Fibroblast of skin of scalp (primary cell): ENCODE data around the gene CLPTM1L.
"Not testable (repeated sequence)": the region's sequence is repeated elsewhere in the genome, so short reads cannot be mapped to it uniquely, and the experiment has no call there.

Source experiments
- DNase-seq: peaks from one replicate; pipeline ENCODE4 v3.0.0-alpha.2; 2013

Gene CLPTM1L

GRCh38 chr5:1380011-1380817 lies 35.3 kb upstream of the CLPTM1L start:
- peak; percentile 9 for DNase-seq

GRCh38 chr5:1378866-1379659 lies 34.2 kb upstream of the CLPTM1L start:
- DNase-seq: no peak

- DNase-seq: no peak
Observed at GRCh38 chr5:1378096-1378495, 33.2 kb upstream of the CLPTM1L start.

GRCh38 chr5:1376981-1377380 lies 32.1 kb upstream of the CLPTM1L start:
- no peak for DNase-seq

- DNase-seq: no peak
Observed at GRCh38 chr5:1375871-1376810, 31.2 kb upstream of the CLPTM1L start.

- DNase-seq: no peak
Observed at GRCh38 chr5:1374679-1375055, 29.8 kb upstream of the CLPTM1L start.

- DNase-seq: no peak
Observed at GRCh38 chr5:1374030-1374678, 29.3 kb upstream of the CLPTM1L start.

GRCh38 chr5:1371972-1372342 lies 27.1 kb upstream of the CLPTM1L start:
- DNase-seq: not testable (repeated sequence)

GRCh38 chr5:1371218-1371971 lies 26.5 kb upstream of the CLPTM1L start:
- DNase-seq: no peak

GRCh38 chr5:1370006-1370405 lies 25.1 kb upstream of the CLPTM1L start:
- DNase-seq: no peak

GRCh38 chr5:1368756-1369155 lies 23.9 kb upstream of the CLPTM1L start:
- no peak for DNase-seq

- DNase-seq: no peak
Observed at GRCh38 chr5:1368236-1368635, 23.3 kb upstream of the CLPTM1L start.

GRCh38 chr5:1367149-1367548 lies 22.2 kb upstream of the CLPTM1L start:
- no peak for DNase-seq

GRCh38 chr5:1366514-1366913 lies 21.6 kb upstream of the CLPTM1L start:
- DNase-seq: no peak

GRCh38 chr5:1364211-1364610 lies 19.3 kb upstream of the CLPTM1L start:
- no peak for DNase-seq

- no peak for DNase-seq
Observed at GRCh38 chr5:1363581-1363980, 18.7 kb upstream of the CLPTM1L start.

- no peak for DNase-seq
Observed at GRCh38 chr5:1363160-1363559, 18.3 kb upstream of the CLPTM1L start.

- no peak for DNase-seq
Observed at GRCh38 chr5:1362242-1363015, 17.5 kb upstream of the CLPTM1L start.

GRCh38 chr5:1360861-1361260 lies 16.0 kb upstream of the CLPTM1L start:
- DNase-seq: no peak

GRCh38 chr5:1360367-1360766 lies 15.5 kb upstream of the CLPTM1L start:
- DNase-seq: not testable (repeated sequence)

- DNase-seq: no peak
Observed at GRCh38 chr5:1359713-1360112, 14.8 kb upstream of the CLPTM1L start.
